Adipose tissue (tissue), 3 donors: Measurements from ENCODE around the gene TMPRSS9. TPM values are rescaled to one million over a fixed set of nuclear protein-coding genes. Genes with fewer than 3 reads are reported as not detected.
"Not testable (repeated sequence)": the region's sequence is repeated elsewhere in the genome, so short reads cannot be mapped to it uniquely, and the experiment has no call there.

ENCODE experiments used
- H3K27ac ChIP-seq: one replicate; pipeline ENCODE4 v1.5.1; 2013; ENCODE audit warnings: low read depth, low read length
- WGBS, 3 donors: extraction: QIAGEN DNeasy Blood & Tissue Kit; methylation state at CpG; one replicate each; pipeline ENCODE4 v1.1.7; 2013; 5-methylcytosine and 5-hydroxymethylcytosine counted together
- polyA plus RNA-seq, 3 donors: library from polyadenylated mRNA; stranded (reverse); fragments of 200-250 nt; gene quantifications; one replicate each; pipeline ENCODE4 v1.2.3, GENCODE V29; 2013
- donor health status: healthy with polysubstance abuse.
- donor health status: Bipolar disorder and iron deficiency.
- donor health status: healthy.

TMPRSS9 gene
- polyA plus RNA-seq, 3 donors, result 0.09 to 0.75 TPM; not detected in 1

GRCh38 chr19:2338751-2339643 is 21.1 kb upstream of the TMPRSS9 start:
- H3K27ac ChIP-seq, result no peak overlapping the region
- 95 to 97% (median 96%) methylated on average over 53 to 54 of the region's 54 CpGs for WGBS, 3 donors

GRCh38 chr19:2339644-2340310 is 20.3 kb upstream of the TMPRSS9 start:
- WGBS, 3 donors, result 94 to 96% (median 95%) methylated on average over 51 to 52 of the region's 52 CpGs
- H3K27ac ChIP-seq, result no peak overlapping the region

- H3K27ac ChIP-seq, result no peak overlapping the region
- WGBS, 3 donors, result 93 to 95% (median 94%) methylated on average over 37 to 38 of the region's 38 CpGs
Measured at GRCh38 chr19:2340496-2341243, 19.4 kb upstream of the TMPRSS9 start.

GRCh38 chr19:2341244-2341751 is 18.8 kb upstream of the TMPRSS9 start:
- 64 to 90% (median 73%) methylated on average over 22 to 24 of the region's 24 CpGs for WGBS, 3 donors
- no peak overlapping the region for H3K27ac ChIP-seq

GRCh38 chr19:2341982-2342381 is 18.1 kb upstream of the TMPRSS9 start:
- no peak overlapping the region for H3K27ac ChIP-seq
- 87 to 88% (median 87%) methylated on average over 15 of the region's 15 CpGs for WGBS, 3 donors

GRCh38 chr19:2342656-2343288 is 17.3 kb upstream of the TMPRSS9 start:
- WGBS, 3 donors, result 95 to 96% (median 95%) methylated on average over 26 to 29 of the region's 29 CpGs
- no peak overlapping the region for H3K27ac ChIP-seq

GRCh38 chr19:2343289-2343982 is 16.6 kb upstream of the TMPRSS9 start:
- WGBS, 3 donors, result 93 to 97% (median 94%) methylated on average over 31 of the region's 31 CpGs
- H3K27ac ChIP-seq, result no peak overlapping the region

GRCh38 chr19:2344381-2344870 is 15.6 kb upstream of the TMPRSS9 start:
- H3K27ac ChIP-seq, result no peak overlapping the region
- WGBS, 3 donors, result 94 to 96% (median 95%) methylated on average over 23 to 24 of the region's 24 CpGs

- 94 to 96% (median 94%) methylated on average over 15 to 17 of the region's 17 CpGs for WGBS, 3 donors
Measured at GRCh38 chr19:2345076-2345475, 15.0 kb upstream of the TMPRSS9 start.

GRCh38 chr19:2345794-2346663 is 14.0 kb upstream of the TMPRSS9 start:
- WGBS, 3 donors, result 58 to 69% (median 65%) methylated on average over 25 of the region's 25 CpGs
- no peak overlapping the region for H3K27ac ChIP-seq

More at GRCh38 chr19:2345076-2345475, 15.0 kb upstream of the TMPRSS9 start:
- H3K27ac ChIP-seq, result no peak overlapping the region

- 93 to 97% (median 95%) methylated on average over 24 of the region's 24 CpGs for WGBS, 3 donors
Measured at GRCh38 chr19:2349818-2350217, 10.2 kb upstream of the TMPRSS9 start.

GRCh38 chr19:2350656-2351055 is 9.4 kb upstream of the TMPRSS9 start:
- no peak overlapping the region for H3K27ac ChIP-seq
- 90 to 92% (median 90%) methylated on average over 16 of the region's 16 CpGs for WGBS, 3 donors

More at GRCh38 chr19:2349818-2350217, 10.2 kb upstream of the TMPRSS9 start:
- not testable (repeated sequence) for H3K27ac ChIP-seq

GRCh38 chr19:2351591-2351990 is 8.5 kb upstream of the TMPRSS9 start:
- H3K27ac ChIP-seq, result no peak overlapping the region
- WGBS, 3 donors, result 95 to 96% (median 96%) methylated on average over 17 to 28 of the region's 28 CpGs

GRCh38 chr19:2352121-2352520 is 7.9 kb upstream of the TMPRSS9 start:
- WGBS, 3 donors, result 91 to 93% (median 92%) methylated on average over 24 of the region's 24 CpGs
- H3K27ac ChIP-seq, result no peak overlapping the region

- no peak overlapping the region for H3K27ac ChIP-seq
- WGBS, 3 donors, result 90 to 93% (median 93%) methylated on average over 35 to 45 of the region's 45 CpGs
Measured at GRCh38 chr19:2353159-2353886, 6.7 kb upstream of the TMPRSS9 start.
